Measurements from ENCODE around the gene DAGLA. TPM values are rescaled to one million over a fixed set of nuclear protein-coding genes. Genes with fewer than 3 reads are reported as not detected.

Gene DAGLA
- total RNA-seq, 1 experiment from 2014 or later, result 10.1 TPM

DNA sequence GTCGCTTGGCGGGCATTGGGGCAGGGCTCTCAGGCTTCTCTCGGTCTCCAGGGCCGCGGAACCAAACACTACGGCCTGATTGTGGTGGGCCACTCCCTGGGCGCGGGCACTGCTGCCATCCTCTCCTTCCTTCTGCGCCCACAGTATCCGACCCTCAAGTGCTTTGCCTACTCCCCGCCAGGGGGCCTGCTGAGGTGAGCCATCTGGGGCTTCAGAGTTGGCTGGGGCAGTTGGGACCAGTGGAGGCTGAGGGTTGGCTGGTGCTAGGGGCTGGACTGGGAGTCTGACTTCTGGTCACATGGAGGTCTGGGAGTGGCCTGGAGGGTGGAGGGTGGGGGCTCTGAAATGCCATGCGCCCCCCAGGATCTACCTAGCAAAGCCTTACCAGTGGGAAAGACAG lies 56.9 kb downstream of the DAGLA start:
- intact Hi-C loops (cut with micrococcal nuclease; ENCODE audit: unreplicated experiment), result no loop called here
- BruUV-seq (replicated peaks), result no TSS peak
- Histone ChIP-seq H3K4me3 (no peak overlapping the region), H3K4me1 (replicated peaks; ENCODE audit: insufficient read depth) (peaks cover 10% of the 10 kb centered on the region), H3K27me3 (ENCODE audit: insufficient read depth, low read depth) (no peaks in the 10 kb centered on the region), H3K79me2 (ENCODE audit: low read depth) (no peaks in the 10 kb centered on the region), H4K20me1 (ENCODE audit: insufficient read depth) (no peaks in the 10 kb centered on the region), H3K4me2 (no peak overlapping the region), H3F3A (ENCODE audit: insufficient read depth, low read depth) (peaks cover 6% of the 10 kb centered on the region; the same call in 1 of the 2 replicates), H3K9me3 (ENCODE audit: insufficient read depth, low read depth) (no peaks in the 10 kb centered on the region), H3K36me3 (ENCODE audit: low read depth) (no peaks in the 10 kb centered on the region), H3K9me2 (ENCODE audit: insufficient read depth) (no peaks in the 10 kb centered on the region), H2AFZ (no peak overlapping the region), H3K27ac (no peak overlapping the region)
- POLR2A ChIA-PET (ENCODE audit: unreplicated experiment), result no interaction called here
- TF ChIP-seq, protein P1, sequence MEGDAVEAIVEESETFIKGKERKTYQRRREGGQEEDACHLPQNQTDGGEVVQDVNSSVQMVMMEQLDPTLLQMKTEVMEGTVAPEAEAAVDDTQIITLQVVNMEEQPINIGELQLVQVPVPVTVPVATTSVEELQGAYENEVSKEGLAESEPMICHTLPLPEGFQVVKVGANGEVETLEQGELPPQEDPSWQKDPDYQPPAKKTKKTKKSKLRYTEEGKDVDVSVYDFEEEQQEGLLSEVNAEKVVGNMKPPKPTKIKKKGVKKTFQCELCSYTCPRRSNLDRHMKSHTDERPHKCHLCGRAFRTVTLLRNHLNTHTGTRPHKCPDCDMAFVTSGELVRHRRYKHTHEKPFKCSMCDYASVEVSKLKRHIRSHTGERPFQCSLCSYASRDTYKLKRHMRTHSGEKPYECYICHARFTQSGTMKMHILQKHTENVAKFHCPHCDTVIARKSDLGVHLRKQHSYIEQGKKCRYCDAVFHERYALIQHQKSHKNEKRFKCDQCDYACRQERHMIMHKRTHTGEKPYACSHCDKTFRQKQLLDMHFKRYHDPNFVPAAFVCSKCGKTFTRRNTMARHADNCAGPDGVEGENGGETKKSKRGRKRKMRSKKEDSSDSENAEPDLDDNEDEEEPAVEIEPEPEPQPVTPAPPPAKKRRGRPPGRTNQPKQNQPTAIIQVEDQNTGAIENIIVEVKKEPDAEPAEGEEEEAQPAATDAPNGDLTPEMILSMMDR (conservative IDR thresholded peaks at IDR 0.05), result no peak
- no peak for TF ChIP-seq EZH2 (IDR thresholded peaks at IDR 0.05; ENCODE audit: low read depth)
- CTCF ChIA-PET, result interaction anchor here (0.6 to 1.4 kb wide), 2 partner anchors 10 to 927 kb away, joined by 3 to 5 read pairs; no protein-coding TSS in a partner anchor
- DNase-seq, result no peak

DNA sequence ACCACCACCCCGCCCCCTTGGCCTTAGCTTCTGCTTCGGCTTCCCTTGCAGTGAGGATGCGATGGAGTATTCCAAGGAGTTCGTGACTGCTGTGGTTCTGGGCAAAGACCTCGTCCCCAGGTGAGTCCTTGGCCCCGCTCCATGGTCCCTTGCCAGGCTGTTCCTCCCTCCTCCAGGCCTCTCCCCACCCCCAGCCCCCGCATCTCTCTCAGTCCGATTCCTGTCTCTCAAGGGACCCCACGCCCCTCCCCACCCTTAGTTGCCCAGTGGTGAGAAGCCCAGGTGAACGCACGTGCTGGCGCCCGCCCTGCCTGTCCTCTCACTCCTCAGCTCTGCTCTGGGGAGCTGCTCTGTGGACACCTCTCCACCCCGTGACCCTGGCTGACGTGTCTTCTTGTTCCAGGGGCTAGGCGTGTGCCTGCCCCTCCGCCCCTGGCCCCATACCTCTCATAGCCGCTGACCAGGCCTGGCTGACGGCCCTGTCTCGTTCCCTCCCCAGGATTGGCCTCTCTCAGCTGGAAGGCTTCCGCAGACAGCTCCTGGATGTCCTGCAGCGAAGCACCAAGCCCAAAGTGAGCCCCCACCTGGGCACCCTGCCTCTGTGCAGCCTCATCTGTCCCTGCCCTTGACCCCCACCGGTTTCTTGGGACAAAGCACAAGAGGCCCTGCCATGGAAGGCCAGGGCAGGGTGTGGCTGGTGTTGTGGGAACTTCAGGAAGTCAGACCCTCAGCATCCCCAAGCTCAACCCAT lies 57.6 kb downstream of the DAGLA start:
- Histone ChIP-seq H3K27me3 (ENCODE audit: insufficient read depth, low read depth) (no peaks in the 10 kb centered on the region), H2AFZ (no peak overlapping the region), H3K4me2 (no peak overlapping the region), H3K4me3 (no peak overlapping the region), H3K79me2 (ENCODE audit: low read depth) (no peaks in the 10 kb centered on the region), H3K9me3 (ENCODE audit: insufficient read depth, low read depth) (no peaks in the 10 kb centered on the region), H3K4me1 (replicated peaks; ENCODE audit: insufficient read depth) (peaks cover 17% of the 10 kb centered on the region), H3K36me3 (ENCODE audit: low read depth) (no peaks in the 10 kb centered on the region), H3K9me2 (ENCODE audit: insufficient read depth) (no peaks in the 10 kb centered on the region), H4K20me1 (ENCODE audit: insufficient read depth) (no peaks in the 10 kb centered on the region), H3K27ac (no peak overlapping the region), H3F3A (ENCODE audit: insufficient read depth, low read depth) (peaks cover 10% of the 10 kb centered on the region; the same call in 1 of the 2 replicates)
- ChIA-PET CTCF (interaction anchor here (0.6 to 1.4 kb wide), 3 partner anchors 9 to 926 kb away, joined by 3 to 5 read pairs (median 4); no protein-coding TSS in a partner anchor), POLR2A (ENCODE audit: unreplicated experiment) (no interaction called here)
- TF ChIP-seq, protein P1 (conservative IDR thresholded peaks at IDR 0.05), result no peak; the same call in 1 of the 2 replicates
- no peak for TF ChIP-seq EZH2 (IDR thresholded peaks at IDR 0.05; ENCODE audit: low read depth)
- intact Hi-C loops (cut with micrococcal nuclease; ENCODE audit: unreplicated experiment), result no loop called here
- no TSS peak for BruUV-seq (replicated peaks)
- DNase-seq, result no peak

DNA sequence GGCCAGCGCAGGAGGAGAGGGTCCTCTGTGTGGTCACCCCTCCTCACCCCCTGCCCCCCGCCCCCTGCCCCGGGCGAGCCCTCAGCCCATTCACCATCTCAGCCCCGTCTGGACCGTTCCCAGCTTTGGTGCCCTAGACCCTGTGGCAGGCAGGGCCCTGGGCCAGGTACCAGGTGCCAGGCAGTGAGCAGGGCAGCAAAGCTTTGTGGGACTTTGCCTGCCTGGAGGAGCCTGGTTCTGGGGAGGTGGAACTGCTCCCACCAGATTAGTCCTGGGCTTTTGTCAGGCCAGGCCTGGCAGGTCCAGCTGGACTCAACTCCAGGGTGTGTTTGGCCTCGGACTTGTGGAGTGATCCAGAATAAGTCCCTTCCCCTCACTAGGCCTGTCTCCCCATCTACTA lies 58.6 kb downstream of the DAGLA start:
- no peaks in the 10 kb centered on the region for H3K9me3 ChIP-seq (ENCODE audit: insufficient read depth, low read depth)
- no peak overlapping the region for H3K4me2 ChIP-seq
- peaks cover 20% of the 10 kb centered on the region for H3K4me1 ChIP-seq (replicated peaks; ENCODE audit: insufficient read depth)
- H3K36me3 ChIP-seq (ENCODE audit: low read depth), result no peaks in the 10 kb centered on the region
- peaks cover 16% of the 10 kb centered on the region; the same call in 1 of the 2 replicates for H3F3A ChIP-seq (ENCODE audit: insufficient read depth, low read depth)
- POLR2A ChIA-PET (ENCODE audit: unreplicated experiment), result no interaction called here
- no peak overlapping the region for H2AFZ ChIP-seq
- DNase-seq, result no peak
- H3K79me2 ChIP-seq (ENCODE audit: low read depth), result no peaks in the 10 kb centered on the region
- no TSS peak for BruUV-seq (replicated peaks)
- intact Hi-C loops (cut with micrococcal nuclease; ENCODE audit: unreplicated experiment), result no loop called here
- TF ChIP-seq, protein P1 (conservative IDR thresholded peaks at IDR 0.05), result no peak
- TF ChIP-seq EZH2 (IDR thresholded peaks at IDR 0.05; ENCODE audit: low read depth), result no peak
- H3K27me3 ChIP-seq (ENCODE audit: insufficient read depth, low read depth), result no peaks in the 10 kb centered on the region
- H4K20me1 ChIP-seq (ENCODE audit: insufficient read depth), result no peaks in the 10 kb centered on the region
- no peaks in the 10 kb centered on the region for H3K9me2 ChIP-seq (ENCODE audit: insufficient read depth)
- no peak overlapping the region for H3K27ac ChIP-seq
- CTCF ChIA-PET, result no interaction called here
- H3K4me3 ChIP-seq, result no peak overlapping the region

All from PC-9 (cell line).